H1 (cell line): ENCODE data around the gene CCDC51.

ENCODE experiments used
- CEBPB ChIP-seq: IDR thresholded peaks from 2 replicates; pipeline ENCODE4 v1.6.1; 2012; ENCODE audit warnings: low read depth, low read length
- HDAC6 ChIP-seq: IDR thresholded peaks from one replicate; pipeline ENCODE4 v1.7.1; 2012; ENCODE audit warnings: low read depth, mild to moderate bottlenecking, inconsistent platforms, low read length, moderate library complexity
- POLR2A ChIP-seq, 2 experiments: IDR thresholded peaks; 1 replicate in 1 of 2; 2 replicates in 1 of 2; pipeline ENCODE4 v1.6.1; 2011; ENCODE audit warnings: low read depth in 2 of 2, low read length in 2 of 2, mild to moderate bottlenecking in 2 of 2; ENCODE audit errors: control extremely low read depth in 1 of 2
- POLR2AphosphoS5 ChIP-seq: IDR thresholded peaks from 2 replicates; pipeline ENCODE4 v1.6.1; 2011; ENCODE audit warnings: low read depth, low read length
- RBBP5 ChIP-seq: IDR thresholded peaks from 2 replicates; pipeline ENCODE4 v1.7.1; 2012; ENCODE audit warnings: low read depth, mild to moderate bottlenecking, inconsistent platforms, low read length, moderate library complexity, borderline replicate concordance
- SP2 ChIP-seq: IDR thresholded peaks from 2 replicates; pipeline ENCODE4 v1.6.1; 2012; ENCODE audit warnings: mild to moderate bottlenecking, low read length, inconsistent platforms
- TBP ChIP-seq: IDR thresholded peaks from 2 replicates; pipeline ENCODE4 v1.6.1; 2011; ENCODE audit warnings: low read depth, low read length, improper control_type of control experiment
- TF ChIP-seq, protein P1 (sequence below), 3 experiments: IDR thresholded peaks; 1 replicate in 2 of 3; 2 replicates in 1 of 3; pipeline versions ENCODE4 v1.5.1 to v1.6.1; 2011; ENCODE audit warnings: low read length in 3 of 3, mild to moderate bottlenecking in 3 of 3, inconsistent platforms in 2 of 3, low read depth in 1 of 3, moderate library complexity in 1 of 3; ENCODE audit not compliant: insufficient read depth in 1 of 3; ENCODE audit errors: control extremely low read depth in 1 of 3

DNA sequence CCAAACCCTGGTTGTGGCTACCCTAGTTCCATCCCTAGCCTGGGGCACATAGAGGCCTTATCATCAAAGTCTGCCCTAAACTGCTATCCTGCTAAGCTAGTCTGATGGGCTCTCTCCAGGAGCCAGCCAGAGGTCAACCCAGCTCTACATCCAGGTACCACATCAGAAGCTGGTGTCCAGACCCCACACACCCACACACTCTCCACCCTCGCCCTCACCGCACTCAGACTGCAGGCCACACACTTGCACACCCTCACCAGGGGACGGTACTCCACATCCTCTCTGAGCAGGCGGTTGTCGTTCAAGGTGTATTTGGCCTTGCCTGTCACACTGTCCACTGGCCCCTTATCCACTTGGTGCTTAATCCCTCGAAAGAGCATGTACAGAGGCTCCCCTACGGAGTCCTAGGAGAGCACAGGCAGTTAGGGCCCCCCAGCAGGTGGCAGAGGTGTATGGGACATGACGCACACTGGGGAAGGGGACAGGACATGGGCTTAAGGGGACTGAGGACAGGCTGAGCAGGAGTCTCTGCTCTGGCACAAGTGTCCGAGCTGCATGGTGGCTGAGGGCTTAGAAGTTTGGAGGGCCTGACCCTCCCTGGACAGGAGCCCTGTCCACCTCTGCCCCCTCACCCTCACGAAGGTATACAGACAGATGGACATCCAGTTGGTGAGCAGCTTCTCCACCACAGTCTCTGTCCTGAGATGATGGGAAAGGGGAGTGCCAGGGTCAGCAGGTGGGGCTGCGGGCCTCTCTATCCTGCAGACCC is 28.1 kb downstream of the CCDC51 start:
- no peak for TF ChIP-seq CEBPB
- no peak for TF ChIP-seq TBP
- no peak for TF ChIP-seq POLR2AphosphoS5
- TF ChIP-seq POLR2A (IDR thresholded peaks at IDR 0.05; ENCODE audit: control extremely low read depth in 1 of 2, low read depth in 2 of 2, low read length in 2 of 2) = no peak
- TF ChIP-seq, protein P1, sequence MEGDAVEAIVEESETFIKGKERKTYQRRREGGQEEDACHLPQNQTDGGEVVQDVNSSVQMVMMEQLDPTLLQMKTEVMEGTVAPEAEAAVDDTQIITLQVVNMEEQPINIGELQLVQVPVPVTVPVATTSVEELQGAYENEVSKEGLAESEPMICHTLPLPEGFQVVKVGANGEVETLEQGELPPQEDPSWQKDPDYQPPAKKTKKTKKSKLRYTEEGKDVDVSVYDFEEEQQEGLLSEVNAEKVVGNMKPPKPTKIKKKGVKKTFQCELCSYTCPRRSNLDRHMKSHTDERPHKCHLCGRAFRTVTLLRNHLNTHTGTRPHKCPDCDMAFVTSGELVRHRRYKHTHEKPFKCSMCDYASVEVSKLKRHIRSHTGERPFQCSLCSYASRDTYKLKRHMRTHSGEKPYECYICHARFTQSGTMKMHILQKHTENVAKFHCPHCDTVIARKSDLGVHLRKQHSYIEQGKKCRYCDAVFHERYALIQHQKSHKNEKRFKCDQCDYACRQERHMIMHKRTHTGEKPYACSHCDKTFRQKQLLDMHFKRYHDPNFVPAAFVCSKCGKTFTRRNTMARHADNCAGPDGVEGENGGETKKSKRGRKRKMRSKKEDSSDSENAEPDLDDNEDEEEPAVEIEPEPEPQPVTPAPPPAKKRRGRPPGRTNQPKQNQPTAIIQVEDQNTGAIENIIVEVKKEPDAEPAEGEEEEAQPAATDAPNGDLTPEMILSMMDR (IDR thresholded peaks at IDR 0.05; ENCODE audit: control extremely low read depth in 1 of 3, insufficient read depth in 1 of 3, low read depth in 1 of 3, low read length in 3 of 3) = no peak
- no peak for TF ChIP-seq SP2
- TF ChIP-seq HDAC6 = no peak
- TF ChIP-seq RBBP5 = no peak
